Measurements from ENCODE around the gene TNFRSF13B.

- TF ChIP-seq CTCF (IDR thresholded peaks at IDR 0.05; ENCODE audit: low read depth, low read length), result no peak
- TF ChIP-seq MAX (IDR thresholded peaks at IDR 0.05; ENCODE audit: low read depth, low read length), result no peak
Observed at GRCh38 chr17:16980061-16980460, 8.1 kb upstream of the TNFRSF13B start.
